ENCODE results near the gene NINJ1.

The NINJ1 gene

GRCh38 chr9:93133681-93134014 is 403 bp downstream of the NINJ1 start:
- peak in 34 of 56 donors; percentile 19 to 79 (median 54) for DNase-seq

- peak in 16 of 56 donors; percentile 17 to 70 (median 42) for DNase-seq
These were observed 938 bp downstream of the NINJ1 start for GRCh38 chr9:93132946-93133680.

DNA sequence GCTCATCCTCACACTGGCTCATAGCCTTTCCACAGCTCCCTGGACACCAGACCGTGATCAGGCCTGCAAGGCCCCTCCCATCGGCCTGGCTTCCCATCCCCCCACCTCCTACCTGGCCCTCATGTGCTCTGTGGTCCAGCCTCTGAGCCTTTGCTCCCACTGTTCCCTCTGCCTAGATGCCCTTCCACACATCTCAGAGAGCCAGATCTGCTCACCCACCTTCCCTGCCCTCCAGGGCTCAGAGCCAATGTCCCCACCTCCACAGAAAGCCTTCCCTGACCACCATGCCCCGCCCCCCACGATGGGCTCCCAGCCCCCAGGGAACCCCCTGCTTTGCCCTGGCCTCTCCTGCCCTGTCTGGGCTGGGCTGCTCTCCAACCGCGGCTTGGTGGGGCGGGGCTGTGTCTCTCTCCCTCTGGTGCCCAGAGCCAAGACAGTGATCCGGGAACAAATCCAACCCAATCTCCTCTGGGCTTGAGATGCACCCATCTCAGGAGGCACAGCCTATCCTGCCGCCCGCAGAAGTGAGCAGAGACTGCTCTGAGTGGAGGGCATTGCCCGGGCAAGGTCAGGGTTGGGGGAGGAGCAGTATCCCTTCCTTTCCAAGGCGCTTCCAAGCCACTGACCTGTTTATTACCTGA is 1.6 kb downstream of the NINJ1 start:
- peak in 34 of 56 donors; percentile 10 to 67 (median 41) for DNase-seq

GRCh38 chr9:93131599-93132286 is 2.3 kb downstream of the NINJ1 start:
- DNase-seq = no peak

GRCh38 chr9:93130861-93131481 is 3.1 kb downstream of the NINJ1 start:
- DNase-seq = peak in 5 of 56 donors; percentile 16 to 35 (median 31)

DNA sequence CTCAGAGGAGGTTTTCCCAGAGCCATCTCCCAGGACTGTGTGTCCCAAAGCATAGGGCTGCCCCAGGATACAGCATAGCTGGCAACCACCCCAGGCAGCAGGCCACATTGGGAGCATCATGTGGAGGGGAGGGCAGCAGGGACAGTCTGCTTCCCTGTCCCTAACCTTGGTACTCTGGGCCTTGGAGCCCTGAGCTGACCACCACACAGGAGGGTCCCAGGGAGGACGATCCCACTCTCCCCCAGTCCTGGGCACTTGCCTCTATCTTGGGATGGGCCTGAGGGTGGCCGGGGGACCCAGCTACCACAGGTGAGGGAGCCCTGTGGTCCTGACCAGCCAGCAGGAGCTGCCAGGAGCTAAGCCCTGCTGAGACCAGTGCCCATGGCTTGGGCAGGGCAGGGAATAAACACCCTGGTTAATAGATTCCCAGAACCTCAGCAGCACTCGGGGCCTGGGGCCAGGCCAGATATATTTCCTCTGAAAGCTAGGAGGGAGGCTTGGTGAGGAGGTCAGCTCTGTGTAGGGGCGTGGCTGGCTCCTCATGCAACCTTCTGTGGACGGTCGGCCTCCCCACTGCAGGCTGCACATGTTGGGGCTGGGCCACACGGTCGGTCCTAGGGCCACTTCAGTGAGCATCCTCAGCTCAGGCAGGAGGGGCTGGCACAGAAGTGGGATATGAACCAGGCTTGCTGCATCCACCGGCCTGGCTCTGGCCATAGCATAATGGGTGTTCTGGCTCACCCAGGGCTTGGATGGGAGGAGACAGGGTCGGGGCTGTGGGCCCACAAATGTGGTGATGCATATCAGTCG is 4.2 kb downstream of the NINJ1 start:
- DNase-seq = peak in 1 of 56 donors; percentile 40

GRCh38 chr9:93129286-93129685 is 4.8 kb downstream of the NINJ1 start:
- DNase-seq = peak in 12 of 56 donors; percentile 12 to 56 (median 25)

- DNase-seq = no peak
These were observed 5.3 kb downstream of the NINJ1 start for GRCh38 chr9:93128715-93129224.

DNA sequence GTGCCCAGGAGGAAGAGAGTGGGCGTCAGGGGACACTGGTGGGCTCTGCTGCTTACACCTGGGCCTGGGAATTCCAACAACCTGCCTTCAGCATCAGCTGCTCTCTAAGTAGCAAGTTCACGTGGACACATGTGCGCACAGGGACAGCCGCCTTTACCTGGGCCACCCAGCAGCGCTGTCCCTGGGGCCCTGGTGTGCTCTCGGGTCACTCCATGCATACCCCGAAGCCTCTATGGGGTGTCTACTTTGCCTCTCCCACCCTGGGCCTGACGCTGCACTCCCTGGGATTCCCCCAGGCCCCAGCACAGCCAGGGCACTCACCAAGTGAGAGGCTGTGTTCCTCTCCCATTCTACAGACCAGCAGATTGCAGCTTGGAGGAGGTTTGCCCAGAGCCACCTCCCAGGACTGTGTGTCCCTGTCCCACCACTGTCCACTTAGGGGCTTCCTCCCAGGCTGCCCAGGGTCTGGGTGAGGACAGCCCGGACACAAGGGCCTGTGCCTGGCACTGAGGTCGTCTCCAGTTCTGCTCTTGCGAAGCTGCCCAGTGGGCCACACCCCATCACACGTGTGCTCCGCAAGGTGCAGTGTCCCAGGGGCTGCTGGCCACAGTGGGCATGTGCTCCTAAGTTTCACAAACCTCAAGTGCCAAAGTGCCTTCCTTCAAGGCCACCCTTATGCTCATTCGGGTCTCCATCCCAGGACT is 5.9 kb downstream of the NINJ1 start:
- no peak for DNase-seq

GRCh38 chr9:93127395-93127911 is 6.6 kb downstream of the NINJ1 start:
- peak in 38 of 56 donors; percentile 18 to 79 (median 52) for DNase-seq

DNA sequence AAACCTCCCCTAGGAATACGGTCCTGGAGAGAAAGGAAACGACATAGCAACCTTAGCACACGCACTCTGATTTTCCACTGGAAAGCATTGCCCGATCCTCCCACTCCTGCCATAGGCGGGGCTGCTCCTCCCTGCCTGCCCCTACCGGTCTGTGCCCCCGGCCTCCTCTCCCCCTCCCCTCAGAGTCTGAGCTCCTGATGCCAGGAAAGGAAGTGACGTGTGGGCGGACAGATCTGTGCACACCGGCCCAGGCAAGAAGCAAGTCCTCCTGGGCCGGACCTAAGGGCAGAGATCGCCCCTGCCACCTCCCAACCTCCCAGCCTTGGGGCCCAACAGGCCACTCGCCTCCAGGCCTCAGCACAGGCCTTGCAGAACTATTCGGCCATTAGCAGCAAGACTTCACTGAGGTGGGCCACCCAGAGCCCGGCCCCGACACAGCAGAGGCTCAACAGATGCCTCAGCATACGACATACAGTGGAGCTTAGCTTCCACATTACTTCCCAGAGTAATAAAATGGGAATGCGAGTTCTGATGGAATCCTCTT is 7.2 kb downstream of the NINJ1 start:
- peak in 4 of 56 donors; percentile 15 to 43 (median 23) for DNase-seq

DNA sequence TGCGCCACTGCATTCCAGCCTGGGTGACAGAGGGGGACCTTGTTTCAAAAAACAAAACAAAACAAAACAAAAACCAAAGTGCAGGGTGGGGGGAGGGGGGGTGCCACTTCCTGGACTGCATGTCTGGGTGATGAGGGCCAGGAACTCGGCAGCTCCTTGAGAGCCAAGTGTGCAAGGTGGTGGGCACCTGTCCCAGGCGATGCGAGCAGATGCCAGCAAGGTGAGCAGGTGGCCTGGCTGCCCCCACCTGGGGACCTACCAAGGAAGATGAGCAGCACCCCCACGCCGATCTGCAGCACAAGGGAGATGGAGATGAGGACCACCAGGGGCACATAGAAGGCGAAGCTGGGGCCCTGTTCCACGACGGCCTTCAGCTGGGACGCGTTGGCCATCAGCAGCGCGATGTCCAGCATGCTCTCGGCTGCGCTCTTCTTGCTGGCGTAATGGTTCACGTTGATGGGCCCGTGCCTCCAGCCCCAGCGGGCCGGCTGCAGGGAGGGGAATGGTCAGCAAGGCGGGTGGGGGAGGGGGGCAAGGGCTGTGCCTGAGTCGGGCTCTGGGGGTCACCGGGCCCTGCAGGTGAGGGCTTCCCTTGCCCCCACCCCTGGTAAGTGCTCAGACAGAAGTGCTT is 7.8 kb downstream of the NINJ1 start:
- no peak for DNase-seq

- DNase-seq = no peak
These were observed 8.6 kb downstream of the NINJ1 start for GRCh38 chr9:93125331-93125894.

DNA sequence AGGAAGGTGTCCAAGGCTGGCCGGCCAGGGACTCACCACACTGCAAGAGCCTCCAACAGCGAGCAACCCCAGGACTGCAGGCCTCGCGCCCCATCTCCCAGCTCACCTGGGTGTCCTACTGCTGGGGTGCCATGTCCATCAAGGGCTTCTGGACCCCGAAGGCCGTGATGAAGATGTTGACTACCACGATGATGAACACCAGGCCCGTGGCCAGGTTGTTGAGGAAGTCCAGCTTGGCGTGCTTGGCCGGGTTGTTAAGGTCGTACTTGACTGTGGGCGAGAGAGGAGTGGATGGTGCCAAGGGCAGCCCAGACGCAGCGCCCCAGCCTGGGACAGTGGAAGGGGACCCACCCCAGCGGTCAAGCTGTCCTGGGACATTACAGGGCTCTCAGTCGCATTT is 9.3 kb downstream of the NINJ1 start:
- no peak for DNase-seq

DNA sequence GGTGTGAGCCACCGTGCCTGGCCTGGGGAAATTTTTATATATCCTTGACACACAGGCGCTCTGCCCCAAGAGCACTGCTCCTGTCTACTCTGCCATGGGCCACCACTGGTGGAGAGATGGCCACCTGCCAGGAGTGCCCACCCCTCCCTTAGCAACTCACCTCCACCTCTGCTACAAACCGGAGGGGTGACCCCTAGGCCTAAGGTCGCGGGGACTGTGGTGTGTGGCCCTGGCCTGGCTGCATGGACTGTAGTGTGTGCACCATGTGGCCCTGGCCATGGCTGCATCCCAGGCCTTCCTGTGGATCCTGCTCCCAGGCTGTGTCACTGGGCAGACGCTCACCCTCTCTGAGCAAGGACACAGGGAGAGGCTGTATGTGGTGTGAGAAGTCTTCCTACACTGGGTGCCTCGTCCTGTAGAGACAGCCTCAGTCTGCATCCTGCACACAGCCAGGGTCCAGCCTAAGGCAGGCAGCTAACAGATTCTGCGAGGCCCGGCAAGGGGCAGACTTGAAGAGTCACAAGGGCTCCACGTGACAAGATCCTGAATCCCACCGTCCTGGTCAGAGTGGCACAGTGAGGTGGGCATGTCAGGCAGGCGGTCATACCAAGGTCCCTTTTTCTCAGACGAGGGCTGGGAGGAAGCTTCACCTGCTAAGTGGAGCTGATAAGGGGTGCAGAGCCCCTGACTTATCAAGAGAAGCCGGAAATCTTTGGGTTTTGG is 10.3 kb downstream of the NINJ1 start:
- no peak for DNase-seq

- no peak for DNase-seq
These were observed 11.3 kb downstream of the NINJ1 start for GRCh38 chr9:93122721-93123221.

GRCh38 chr9:93121316-93122241 is 12.5 kb downstream of the NINJ1 start:
- no peak for DNase-seq
